ENCODE measurements around the gene SPAG9.
"Not testable (repeated sequence)": the region's sequence is repeated elsewhere in the genome, so short reads cannot be mapped to it uniquely, and the experiment has no call there.

SPAG9 gene

GRCh38 chr17:51144266-51145022 lies 23.8 kb upstream of the SPAG9 start:
- in situ Hi-C loops (cut with MboI; ENCODE audit: low sequenced_read_pairs), result loop anchor here (10.0 kb wide), 1 partner anchor 140 kb away; no protein-coding TSS in a partner anchor

GRCh38 chr17:51142597-51142996 lies 21.9 kb upstream of the SPAG9 start:
- in situ Hi-C loops (cut with MboI; ENCODE audit: low sequenced_read_pairs), result loop anchor here (10.0 kb wide), 1 partner anchor 138 kb away; no protein-coding TSS in a partner anchor

GRCh38 chr17:51135956-51136355 lies 15.3 kb upstream of the SPAG9 start:
- in situ Hi-C loops (cut with MboI; ENCODE audit: low sequenced_read_pairs), result no loop called here

- in situ Hi-C loops (cut with MboI; ENCODE audit: low sequenced_read_pairs), result no loop called here
These were observed 12.7 kb upstream of the SPAG9 start for GRCh38 chr17:51133365-51133764.

- in situ Hi-C loops (cut with MboI; ENCODE audit: low sequenced_read_pairs), result no loop called here
These were observed 12.3 kb upstream of the SPAG9 start for GRCh38 chr17:51132964-51133319.

GRCh38 chr17:51128076-51128475 lies 7.4 kb upstream of the SPAG9 start:
- in situ Hi-C loops (cut with MboI; ENCODE audit: low sequenced_read_pairs), result no loop called here

GRCh38 chr17:51124640-51125503 lies 4.2 kb upstream of the SPAG9 start:
- in situ Hi-C loops (cut with MboI; ENCODE audit: low sequenced_read_pairs), result no loop called here

- in situ Hi-C loops (cut with MboI; ENCODE audit: low sequenced_read_pairs), result not testable (repeated sequence)
These were observed 1.9 kb upstream of the SPAG9 start for GRCh38 chr17:51122473-51123115.

GRCh38 chr17:51121620-51122472 lies 1.2 kb upstream of the SPAG9 start:
- in situ Hi-C loops (cut with MboI; ENCODE audit: low sequenced_read_pairs), result no loop called here

- in situ Hi-C loops (cut with MboI; ENCODE audit: low sequenced_read_pairs), result no loop called here
These were observed 320 bp downstream of the SPAG9 start for GRCh38 chr17:51120357-51120738.

GRCh38 chr17:51119415-51120356 lies 982 bp downstream of the SPAG9 start:
- in situ Hi-C loops (cut with MboI; ENCODE audit: low sequenced_read_pairs), result no loop called here

GRCh38 chr17:51118330-51119195 lies 2.1 kb downstream of the SPAG9 start:
- in situ Hi-C loops (cut with MboI; ENCODE audit: low sequenced_read_pairs), result no loop called here

- in situ Hi-C loops (cut with MboI; ENCODE audit: low sequenced_read_pairs), result no loop called here
These were observed 5.5 kb downstream of the SPAG9 start for GRCh38 chr17:51115179-51115578.

GRCh38 chr17:51112303-51113222 lies 8.1 kb downstream of the SPAG9 start:
- in situ Hi-C loops (cut with MboI; ENCODE audit: low sequenced_read_pairs), result not testable (repeated sequence)

- in situ Hi-C loops (cut with MboI; ENCODE audit: low sequenced_read_pairs), result no loop called here
These were observed 12.9 kb downstream of the SPAG9 start for GRCh38 chr17:51107778-51108177.

- in situ Hi-C loops (cut with MboI; ENCODE audit: low sequenced_read_pairs), result no loop called here
These were observed 17.2 kb downstream of the SPAG9 start for GRCh38 chr17:51103451-51103850.

GRCh38 chr17:51103050-51103449 lies 17.6 kb downstream of the SPAG9 start:
- in situ Hi-C loops (cut with MboI; ENCODE audit: low sequenced_read_pairs), result no loop called here
